Endothelial cell of umbilical vein (primary cell): ENCODE measurements around the gene RBMS3. TPM values are rescaled to one million over a fixed set of nuclear protein-coding genes. Genes with fewer than 3 reads are reported as not detected.

ENCODE experiments used
- BruUV-seq: library from RNA; stranded (reverse); fragments of 400-500 nt; replicated peaks from 2 replicates; lab custom pipeline; 2021; lab: Mats Ljungman, UMichigan
- CTCF ChIA-PET: fragments of 300-600, 350-600 bp; sonication (Branson Sonifier 250); formaldehyde crosslinking; loops from one replicate; lab custom pipeline; 2021; ENCODE audit warnings: antibody characterized with exemption, inconsistent platforms; lab: Charles Lee
- POLR2A ChIA-PET: fragments of 300-600, 350-600 bp; sonication (Branson Sonifier 250); formaldehyde crosslinking; loops from one replicate; lab custom pipeline; 2021; ENCODE audit warnings: antibody characterized with exemption, inconsistent platforms; lab: Charles Lee
- DNase-seq: peaks from one replicate; pipeline ENCODE4 v3.0.0-alpha.2; 2011; ENCODE audit warnings: low read depth, low spot score
- FAIRE-seq: peaks from 2 replicates; lab custom pipeline; 2011; peaks lifted over from hg19 to GRCh38; lab: Jason Lieb, UNC
- H2AFZ ChIP-seq: 2 replicates; pipeline ENCODE4 v1.6.0; 2012; ENCODE audit warnings: low read depth, low read length, control low read depth, inconsistent platforms
- H3K27ac ChIP-seq: 2 replicates; pipeline ENCODE4 v1.5.1; 2011; ENCODE audit warnings: low read depth, mild to moderate bottlenecking, control low read depth, low read length, moderate library complexity; ENCODE audit not compliant: insufficient read depth
- H3K27me3 ChIP-seq, 2 experiments: 2 replicates each; pipeline versions ENCODE4 v1.6.0 to v1.6.1; 2011; ENCODE audit warnings: low read length in 2 of 2, mixed read lengths in 1 of 2; ENCODE audit not compliant: control insufficient read depth in 2 of 2, insufficient read depth in 2 of 2
- H3K36me3 ChIP-seq, 2 experiments: 2 replicates in 1 of 2; 3 replicates in 1 of 2; pipeline ENCODE4 v1.5.1; 2011; ENCODE audit warnings: low read length in 2 of 2, mild to moderate bottlenecking in 1 of 2, moderate library complexity in 1 of 2; ENCODE audit not compliant: control insufficient read depth in 2 of 2, insufficient read depth in 2 of 2; ENCODE audit errors: extremely low read depth in 1 of 2
- H3K4me1 ChIP-seq: 3 replicates; pipeline ENCODE4 v1.5.1; 2011; ENCODE audit warnings: mild to moderate bottlenecking, low read length; ENCODE audit not compliant: control insufficient read depth, insufficient read depth; ENCODE audit errors: extremely low read depth
- H3K4me2 ChIP-seq: 2 replicates; pipeline ENCODE4 v1.6.1; 2011; ENCODE audit warnings: low read length, control low read depth, mixed read lengths; ENCODE audit not compliant: insufficient read depth
- H3K4me3 ChIP-seq, 3 experiments: fragments of 200-600 bp in 1 of 3; sonication (generic), shearing (Covaris generic) in 1 of 3; replicated peaks in 1 of 3; 2 replicates each; pipeline ENCODE4 v1.5.1; 2011 to 2016; ENCODE audit warnings: control low read depth in 3 of 3, low read length in 3 of 3, mild to moderate bottlenecking in 2 of 3, inconsistent platforms in 1 of 3, low read depth in 1 of 3, moderate library complexity in 1 of 3; ENCODE audit not compliant: insufficient read depth in 1 of 3
- H3K79me2 ChIP-seq: 2 replicates; pipeline ENCODE4 v1.6.0; 2012; ENCODE audit warnings: low read length, inconsistent platforms; ENCODE audit not compliant: control insufficient read depth, insufficient read depth
- H3K9ac ChIP-seq: replicated peaks from 2 replicates; pipeline ENCODE3; 2011; ENCODE audit warnings: low read length, control low read depth; ENCODE audit not compliant: insufficient read depth; ENCODE audit errors: extremely low read depth
- H3K9me1 ChIP-seq: replicated peaks from 3 replicates; pipeline ENCODE4 v1.6.0; 2011; ENCODE audit warnings: mild to moderate bottlenecking, low read length; ENCODE audit not compliant: control insufficient read depth, insufficient read depth; ENCODE audit errors: extremely low read depth
- H3K9me3 ChIP-seq: replicated peaks from 2 replicates; pipeline ENCODE4 v1.5.1; 2012; ENCODE audit warnings: low read length, inconsistent platforms; ENCODE audit not compliant: control insufficient read depth, insufficient read depth
- H4K20me1 ChIP-seq: replicated peaks from 2 replicates; pipeline ENCODE3; 2011; ENCODE audit warnings: mild to moderate bottlenecking, low read length; ENCODE audit not compliant: control insufficient read depth, insufficient read depth; ENCODE audit errors: extremely low read depth
- EZH2 ChIP-seq: IDR thresholded peaks from 2 replicates; pipeline ENCODE4 v1.6.1; 2012; ENCODE audit warnings: borderline replicate concordance, low read depth, mild to moderate bottlenecking, moderate library complexity, low read length, inconsistent platforms; ENCODE audit not compliant: severe bottlenecking
- FOS ChIP-seq: IDR thresholded peaks from 2 replicates; pipeline ENCODE4 v1.6.1; 2011; ENCODE audit warnings: mild to moderate bottlenecking, low read length, moderate library complexity, borderline replicate concordance; ENCODE audit not compliant: insufficient read depth
- GATA2 ChIP-seq: IDR thresholded peaks from 2 replicates; pipeline ENCODE4 v1.7.0; 2011; ENCODE audit warnings: low read depth, mild to moderate bottlenecking, moderate library complexity, mixed read lengths, low read length; ENCODE audit not compliant: insufficient read length, insufficient read depth
- JUN ChIP-seq: IDR thresholded peaks from 2 replicates; pipeline ENCODE4 v1.6.1; 2011; ENCODE audit warnings: borderline replicate concordance, low read depth; ENCODE audit not compliant: insufficient read length, insufficient read depth
- MYC ChIP-seq: IDR thresholded peaks from one replicate; pipeline ENCODE4 v1.6.1; 2011; ENCODE audit warnings: mild to moderate bottlenecking, low read depth, low read length
- POLR2A ChIP-seq: IDR thresholded peaks from 2 replicates; pipeline ENCODE4 v1.6.1; 2012; ENCODE audit warnings: low read depth, mild to moderate bottlenecking, control low read depth, low read length
- POLR2AphosphoS5 ChIP-seq: IDR thresholded peaks from 2 replicates; pipeline ENCODE4 v1.6.1; 2012; ENCODE audit warnings: low read depth, mild to moderate bottlenecking, control low read depth, low read length, moderate library complexity; ENCODE audit not compliant: insufficient read depth
- dilution Hi-C: fragments of 300-500 bp; cut with MboI; formaldehyde crosslinking; loops from one replicate; pipeline ENCODE4 v1.15.0; 2019; ENCODE audit warnings: low sequenced_read_pairs; ENCODE audit not compliant: extremely low pct_ligation_motif_present
- intact Hi-C: fragments of 100-400 bp; cut with micrococcal nuclease; formaldehyde crosslinking; loops from one replicate; pipeline ENCODE4 v1.10.0; 2022
- polyA plus RNA-seq, 4 experiments: library from polyadenylated mRNA; depleted of rRNA in 3 of 4; stranded (reverse) in 3 of 4; unstranded in 1 of 4; fragments of >200 nt; gene quantifications; 2 replicates each; pipeline versions ENCODE4 v1.2.1 to v1.2.3, GENCODE V29; 2011 to 2012; ENCODE audit warnings: missing spikeins in 1 of 4
- total RNA-seq: library from RNA; stranded (reverse); gene quantifications from 2 replicates; pipeline ENCODE4 v1.2.3, GENCODE V29; 2021
- TF ChIP-seq, protein P1 (sequence below), 2 donors: IDR thresholded peaks; 1 replicate in 1 of 2; 2 replicates in 1 of 2; pipeline ENCODE4 v1.5.1; 2011; ENCODE audit warnings: low read length in 2 of 2, mild to moderate bottlenecking in 2 of 2, moderate library complexity in 2 of 2, control low read depth in 1 of 2, inconsistent platforms in 1 of 2, low read depth in 1 of 2; ENCODE audit not compliant: insufficient read depth in 1 of 2; ENCODE audit errors: extremely low read depth in 1 of 2
- TF ChIP-seq, protein P2 (sequence below): IDR thresholded peaks from 2 replicates; pipeline ENCODE4 v1.6.1; 2011; ENCODE audit not compliant: insufficient read depth, insufficient read length

The RBMS3 gene
- total and polyA plus RNA-seq, 2 donors (not counting 3 experiments of a cell fraction or from before 2014, with no cell fraction given), result 13.6 to 42.3 TPM

- Histone ChIP-seq H3K27me3 (no peaks in the 10 kb centered on the region), H3K79me2 (no peaks in the 10 kb centered on the region), H3K9me1 (no peaks in the 10 kb centered on the region), H3K4me2 (no peak overlapping the region), H2AFZ (no peak overlapping the region), H3K9ac (no peak overlapping the region), H3K27ac (no peak overlapping the region), H4K20me1 (no peaks in the 10 kb centered on the region), H3K9me3 (no peaks in the 10 kb centered on the region), H3K4me3 (no peak overlapping the region), H3K4me1 (peaks cover 17% of the 10 kb centered on the region), H3K36me3 (no peaks in the 10 kb centered on the region)
- ChIA-PET CTCF (no interaction called here), POLR2A (no interaction called here)
- no peak for TF ChIP-seq EZH2
- no peak for TF ChIP-seq POLR2A
- no peak for TF ChIP-seq JUN
- TF ChIP-seq POLR2AphosphoS5, result no peak
- no peak for TF ChIP-seq MYC
- TF ChIP-seq, protein P1, sequence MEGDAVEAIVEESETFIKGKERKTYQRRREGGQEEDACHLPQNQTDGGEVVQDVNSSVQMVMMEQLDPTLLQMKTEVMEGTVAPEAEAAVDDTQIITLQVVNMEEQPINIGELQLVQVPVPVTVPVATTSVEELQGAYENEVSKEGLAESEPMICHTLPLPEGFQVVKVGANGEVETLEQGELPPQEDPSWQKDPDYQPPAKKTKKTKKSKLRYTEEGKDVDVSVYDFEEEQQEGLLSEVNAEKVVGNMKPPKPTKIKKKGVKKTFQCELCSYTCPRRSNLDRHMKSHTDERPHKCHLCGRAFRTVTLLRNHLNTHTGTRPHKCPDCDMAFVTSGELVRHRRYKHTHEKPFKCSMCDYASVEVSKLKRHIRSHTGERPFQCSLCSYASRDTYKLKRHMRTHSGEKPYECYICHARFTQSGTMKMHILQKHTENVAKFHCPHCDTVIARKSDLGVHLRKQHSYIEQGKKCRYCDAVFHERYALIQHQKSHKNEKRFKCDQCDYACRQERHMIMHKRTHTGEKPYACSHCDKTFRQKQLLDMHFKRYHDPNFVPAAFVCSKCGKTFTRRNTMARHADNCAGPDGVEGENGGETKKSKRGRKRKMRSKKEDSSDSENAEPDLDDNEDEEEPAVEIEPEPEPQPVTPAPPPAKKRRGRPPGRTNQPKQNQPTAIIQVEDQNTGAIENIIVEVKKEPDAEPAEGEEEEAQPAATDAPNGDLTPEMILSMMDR (IDR thresholded peaks at IDR 0.05; ENCODE audit: extremely low read depth in 1 of 2, insufficient read depth in 1 of 2, low read depth in 1 of 2, low read length in 2 of 2), result no peak
- TF ChIP-seq, protein P2, sequence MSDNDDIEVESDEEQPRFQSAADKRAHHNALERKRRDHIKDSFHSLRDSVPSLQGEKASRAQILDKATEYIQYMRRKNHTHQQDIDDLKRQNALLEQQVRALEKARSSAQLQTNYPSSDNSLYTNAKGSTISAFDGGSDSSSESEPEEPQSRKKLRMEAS, result no peak
- no peak for TF ChIP-seq GATA2
- TF ChIP-seq FOS, result no peak
- no TSS peak for BruUV-seq
- intact Hi-C loops (no loop called here), dilution Hi-C loops (no loop called here)
- FAIRE-seq (no peak), DNase-seq (no peak)
Measured at GRCh38 chr3:29236146-29236840, 44.6 kb upstream of the RBMS3 start.
